Astrocyte (in vitro differentiated cells and primary cell): ENCODE measurements around the gene PLXNC1.

Experiments
- CTCF ChIP-seq: IDR thresholded peaks from 2 replicates; pipeline ENCODE4 v1.5.1; 2011; ENCODE audit warnings: low read depth, mild to moderate bottlenecking, inconsistent platforms, low read length, moderate library complexity; ENCODE audit not compliant: insufficient read depth
- EZH2 ChIP-seq: IDR thresholded peaks from 2 replicates; pipeline ENCODE4 v1.6.1; 2012; ENCODE audit warnings: mild to moderate bottlenecking, low read length, inconsistent platforms; ENCODE audit not compliant: insufficient read depth

- TF ChIP-seq CTCF: no peak
- no peak for TF ChIP-seq EZH2
These were observed 164.0 kb downstream of the PLXNC1 start for GRCh38 chr12:94312378-94312777.
